Thymus (tissue), 11 donors: ENCODE measurements around the gene MUC16. TPM values are rescaled to one million over a fixed set of nuclear protein-coding genes. Genes with fewer than 3 reads are reported as not detected.

Experiments used
- DNase-seq, 9 donors: peaks; one replicate each; pipeline ENCODE4 v3.0.0-alpha.2; 2013; ENCODE audit warnings: low spot score in 9 of 9, low read depth in 6 of 9, missing footprints in 1 of 9
- H3K27ac ChIP-seq, 2 donors: one replicate each; pipeline ENCODE4 v1.5.1; 2013; ENCODE audit warnings: control low read depth in 1 of 2, low read depth in 1 of 2, low read length in 1 of 2, mild to moderate bottlenecking in 1 of 2, moderate library complexity in 1 of 2
- H3K27me3 ChIP-seq, 2 donors: one replicate each; pipeline ENCODE4 v1.5.1; 2013; ENCODE audit warnings: low read length in 1 of 2; ENCODE audit not compliant: control insufficient read depth in 2 of 2, insufficient read depth in 1 of 2
- H3K36me3 ChIP-seq, 2 donors: one replicate each; pipeline ENCODE4 v1.5.1; 2013; ENCODE audit warnings: low read length in 1 of 2, mild to moderate bottlenecking in 1 of 2, moderate library complexity in 1 of 2; ENCODE audit not compliant: control insufficient read depth in 2 of 2, insufficient read depth in 2 of 2
- H3K4me1 ChIP-seq, 2 donors: one replicate each; pipeline ENCODE4 v1.5.1; 2013; ENCODE audit warnings: low read length in 2 of 2; ENCODE audit not compliant: control insufficient read depth in 2 of 2, insufficient read depth in 2 of 2
- H3K4me3 ChIP-seq, 2 donors: one replicate each; pipeline ENCODE4 v1.5.1; 2013; ENCODE audit warnings: low read length in 2 of 2, control low read depth in 1 of 2, mild to moderate bottlenecking in 1 of 2
- H3K9me3 ChIP-seq, 2 donors: one replicate each; pipeline ENCODE4 v1.5.1; 2013; ENCODE audit warnings: low read length in 1 of 2, mild to moderate bottlenecking in 1 of 2; ENCODE audit not compliant: control insufficient read depth in 2 of 2, insufficient read depth in 1 of 2
- WGBS: extraction: QIAGEN DNeasy Blood & Tissue Kit; methylation state at CpG from one replicate; pipeline ENCODE4 v1.1.7; 2013; 5-methylcytosine and 5-hydroxymethylcytosine counted together
- polyA plus RNA-seq: library from polyadenylated mRNA; stranded (reverse); fragments of 200-250 nt; gene quantifications from one replicate; pipeline ENCODE4 v1.2.3, GENCODE V29; 2013
- total RNA-seq: library from RNA; stranded (reverse); fragments of 120-200 nt; gene quantifications from one replicate; pipeline ENCODE4 v1.2.4, GENCODE V29; 2013
- donor health status: healthy.

The MUC16 gene
- total and polyA plus RNA-seq, 2 donors, result 0.61 to 7.2 TPM

DNA sequence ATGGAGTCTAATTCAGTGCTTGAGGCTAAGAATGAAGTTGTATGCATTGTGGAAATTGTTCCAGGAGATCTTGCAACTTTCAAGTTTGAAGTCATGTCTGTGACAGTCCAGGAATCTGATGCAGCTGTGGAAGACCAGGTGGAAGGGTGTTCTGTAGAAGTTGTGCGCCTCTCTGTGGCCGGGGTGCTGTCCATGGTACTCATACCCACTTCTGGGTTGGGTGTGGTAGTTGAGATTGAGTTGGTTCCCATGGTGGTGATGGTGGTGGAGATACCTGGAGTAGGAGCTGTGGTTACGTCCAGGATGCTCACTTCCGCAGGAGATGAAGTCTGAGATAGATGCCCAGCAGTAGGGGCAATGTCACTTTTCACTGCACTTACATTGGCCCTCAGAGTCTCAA is 44.3 kb downstream of the MUC16 start:
- H3K27me3 ChIP-seq, result no peaks in the 10 kb centered on the region
- no peak overlapping the region for H3K4me3 ChIP-seq
- no peaks in the 10 kb centered on the region for H3K36me3 ChIP-seq
- H3K9me3 ChIP-seq, result no peaks in the 10 kb centered on the region
- no peak for DNase-seq
- no peaks in the 10 kb centered on the region for H3K4me1 ChIP-seq
- 86% methylated on average over 4 of the region's 4 CpGs for WGBS
- H3K27ac ChIP-seq, result no peak overlapping the region

Other genes with a start within 250 kb of the MUC16 start
- gene ZNF558, start 178.1 kb downstream of the MUC16 start, total RNA-seq, result 20.4 TPM
- gene ZNF558, start 178.1 kb downstream of the MUC16 start, polyA plus RNA-seq, result 36.1 TPM
- gene MBD3L1, start 178.0 kb downstream of the MUC16 start, total RNA-seq, result not detected
- gene MBD3L1, start 178.0 kb downstream of the MUC16 start, polyA plus RNA-seq, result not detected
- not detected for gene OR1M1, start 76.7 kb upstream of the MUC16 start, total RNA-seq
- gene OR1M1, start 76.7 kb upstream of the MUC16 start, polyA plus RNA-seq, result under 0.01 TPM
- not detected for gene OR7G2, start 97.1 kb upstream of the MUC16 start, total RNA-seq
- gene OR7G2, start 97.1 kb upstream of the MUC16 start, polyA plus RNA-seq, result 0.02 TPM
- not detected for gene OR7G1, start 105.4 kb upstream of the MUC16 start, total RNA-seq
- gene OR7G1, start 105.4 kb upstream of the MUC16 start, polyA plus RNA-seq, result not detected
- not detected for gene OR7G3, start 116.5 kb upstream of the MUC16 start, total RNA-seq
- gene OR7G3, start 116.5 kb upstream of the MUC16 start, polyA plus RNA-seq, result not detected
- 24.8 TPM for gene ZNF317, start 130.0 kb upstream of the MUC16 start, total RNA-seq
- gene ZNF317, start 130.0 kb upstream of the MUC16 start, polyA plus RNA-seq, result 44.2 TPM
- gene OR7D2, start 168.6 kb upstream of the MUC16 start, total RNA-seq, result under 0.01 TPM
- 0.07 TPM for gene OR7D2, start 168.6 kb upstream of the MUC16 start, polyA plus RNA-seq
- gene OR7D4, start 209.2 kb upstream of the MUC16 start, total RNA-seq, result not detected
- 0.02 TPM for gene OR7D4, start 209.2 kb upstream of the MUC16 start, polyA plus RNA-seq
- not detected for gene OR7E24, start 240.5 kb upstream of the MUC16 start, total RNA-seq
- gene OR7E24, start 240.5 kb upstream of the MUC16 start, polyA plus RNA-seq, result not detected